Measurements from ENCODE around the gene LZTS3.

DNA sequence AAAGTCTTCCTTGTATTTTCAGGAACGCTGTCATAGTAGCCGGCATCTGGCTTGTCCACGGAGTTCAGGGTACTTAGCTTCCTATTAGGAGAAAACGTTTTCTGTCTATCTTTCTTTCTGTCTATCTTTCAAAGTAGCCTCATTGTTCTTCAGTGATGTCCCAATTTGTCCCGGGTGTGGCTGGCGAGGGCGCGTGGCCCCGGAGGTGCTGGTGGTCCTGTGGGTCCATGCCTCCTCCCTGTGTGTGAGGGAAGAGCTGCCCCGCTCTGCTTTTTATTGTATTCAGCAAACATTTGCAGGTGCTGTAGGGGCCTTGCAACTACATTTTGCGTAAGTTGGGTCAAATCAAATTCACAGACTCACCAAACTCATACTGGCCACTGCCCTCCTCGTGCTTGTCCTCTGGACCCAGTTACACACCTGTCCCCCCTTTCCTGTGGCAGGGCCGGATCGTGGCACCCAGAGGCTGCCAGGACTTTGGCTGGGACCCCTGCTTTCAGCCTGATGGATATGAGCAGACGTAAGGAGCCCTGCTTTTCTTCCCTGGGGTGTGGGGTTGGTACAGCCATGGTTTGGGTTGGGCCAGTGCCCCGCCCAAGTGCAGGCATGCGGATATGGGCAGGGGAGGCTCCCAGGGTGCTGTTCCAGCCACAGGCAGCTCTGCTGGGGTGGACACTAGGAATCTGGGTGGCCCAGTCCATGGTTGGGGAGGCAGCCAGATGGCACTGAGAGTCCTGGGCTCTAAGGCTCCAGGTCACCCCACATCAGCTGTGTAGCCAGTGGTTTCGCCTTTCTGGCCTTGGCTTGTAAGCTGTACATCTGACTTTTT lies 48.3 kb upstream of the LZTS3 start:
- TF ChIP-seq JUND (IDR thresholded peaks at IDR 0.05) (no peak), EP300 (IDR thresholded peaks at IDR 0.05; ENCODE audit: borderline replicate concordance in 1 of 2, low read depth in 1 of 2, low read length in 1 of 2) (no peak), FOXM1 (IDR thresholded peaks at IDR 0.05; ENCODE audit: low read depth) (no peak), RFX5 (IDR thresholded peaks at IDR 0.05; ENCODE audit: low read length) (no peak), CHD2 (IDR thresholded peaks at IDR 0.05; ENCODE audit: low read length, partially characterized antibody) (no peak), TAF1 (IDR thresholded peaks at IDR 0.05; ENCODE audit: borderline replicate concordance, low read depth, low read length) (no peak), POLR2AphosphoS5 (IDR thresholded peaks at IDR 0.05; ENCODE audit: low read depth, low read length) (no peak), SMC3 (IDR thresholded peaks at IDR 0.05; ENCODE audit: low read depth, low read length) (no peak), SIN3A (IDR thresholded peaks at IDR 0.05; ENCODE audit: borderline replicate concordance, low read depth, low read length) (no peak), EZH2phosphoT487 (IDR thresholded peaks at IDR 0.05; ENCODE audit: borderline replicate concordance, low read depth) (no peak)
- TF ChIP-seq, protein P1, sequence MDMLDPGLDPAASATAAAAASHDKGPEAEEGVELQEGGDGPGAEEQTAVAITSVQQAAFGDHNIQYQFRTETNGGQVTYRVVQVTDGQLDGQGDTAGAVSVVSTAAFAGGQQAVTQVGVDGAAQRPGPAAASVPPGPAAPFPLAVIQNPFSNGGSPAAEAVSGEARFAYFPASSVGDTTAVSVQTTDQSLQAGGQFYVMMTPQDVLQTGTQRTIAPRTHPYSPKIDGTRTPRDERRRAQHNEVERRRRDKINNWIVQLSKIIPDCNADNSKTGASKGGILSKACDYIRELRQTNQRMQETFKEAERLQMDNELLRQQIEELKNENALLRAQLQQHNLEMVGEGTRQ (IDR thresholded peaks at IDR 0.05; ENCODE audit: borderline replicate concordance, low read depth, low read length): no peak
- TF ChIP-seq, protein P2, sequence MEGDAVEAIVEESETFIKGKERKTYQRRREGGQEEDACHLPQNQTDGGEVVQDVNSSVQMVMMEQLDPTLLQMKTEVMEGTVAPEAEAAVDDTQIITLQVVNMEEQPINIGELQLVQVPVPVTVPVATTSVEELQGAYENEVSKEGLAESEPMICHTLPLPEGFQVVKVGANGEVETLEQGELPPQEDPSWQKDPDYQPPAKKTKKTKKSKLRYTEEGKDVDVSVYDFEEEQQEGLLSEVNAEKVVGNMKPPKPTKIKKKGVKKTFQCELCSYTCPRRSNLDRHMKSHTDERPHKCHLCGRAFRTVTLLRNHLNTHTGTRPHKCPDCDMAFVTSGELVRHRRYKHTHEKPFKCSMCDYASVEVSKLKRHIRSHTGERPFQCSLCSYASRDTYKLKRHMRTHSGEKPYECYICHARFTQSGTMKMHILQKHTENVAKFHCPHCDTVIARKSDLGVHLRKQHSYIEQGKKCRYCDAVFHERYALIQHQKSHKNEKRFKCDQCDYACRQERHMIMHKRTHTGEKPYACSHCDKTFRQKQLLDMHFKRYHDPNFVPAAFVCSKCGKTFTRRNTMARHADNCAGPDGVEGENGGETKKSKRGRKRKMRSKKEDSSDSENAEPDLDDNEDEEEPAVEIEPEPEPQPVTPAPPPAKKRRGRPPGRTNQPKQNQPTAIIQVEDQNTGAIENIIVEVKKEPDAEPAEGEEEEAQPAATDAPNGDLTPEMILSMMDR (IDR thresholded peaks at IDR 0.05): no peak
- TF ChIP-seq, protein P3, sequence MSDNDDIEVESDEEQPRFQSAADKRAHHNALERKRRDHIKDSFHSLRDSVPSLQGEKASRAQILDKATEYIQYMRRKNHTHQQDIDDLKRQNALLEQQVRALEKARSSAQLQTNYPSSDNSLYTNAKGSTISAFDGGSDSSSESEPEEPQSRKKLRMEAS (IDR thresholded peaks at IDR 0.05; ENCODE audit: low read depth): no peak
- TF ChIP-seq, protein P4, sequence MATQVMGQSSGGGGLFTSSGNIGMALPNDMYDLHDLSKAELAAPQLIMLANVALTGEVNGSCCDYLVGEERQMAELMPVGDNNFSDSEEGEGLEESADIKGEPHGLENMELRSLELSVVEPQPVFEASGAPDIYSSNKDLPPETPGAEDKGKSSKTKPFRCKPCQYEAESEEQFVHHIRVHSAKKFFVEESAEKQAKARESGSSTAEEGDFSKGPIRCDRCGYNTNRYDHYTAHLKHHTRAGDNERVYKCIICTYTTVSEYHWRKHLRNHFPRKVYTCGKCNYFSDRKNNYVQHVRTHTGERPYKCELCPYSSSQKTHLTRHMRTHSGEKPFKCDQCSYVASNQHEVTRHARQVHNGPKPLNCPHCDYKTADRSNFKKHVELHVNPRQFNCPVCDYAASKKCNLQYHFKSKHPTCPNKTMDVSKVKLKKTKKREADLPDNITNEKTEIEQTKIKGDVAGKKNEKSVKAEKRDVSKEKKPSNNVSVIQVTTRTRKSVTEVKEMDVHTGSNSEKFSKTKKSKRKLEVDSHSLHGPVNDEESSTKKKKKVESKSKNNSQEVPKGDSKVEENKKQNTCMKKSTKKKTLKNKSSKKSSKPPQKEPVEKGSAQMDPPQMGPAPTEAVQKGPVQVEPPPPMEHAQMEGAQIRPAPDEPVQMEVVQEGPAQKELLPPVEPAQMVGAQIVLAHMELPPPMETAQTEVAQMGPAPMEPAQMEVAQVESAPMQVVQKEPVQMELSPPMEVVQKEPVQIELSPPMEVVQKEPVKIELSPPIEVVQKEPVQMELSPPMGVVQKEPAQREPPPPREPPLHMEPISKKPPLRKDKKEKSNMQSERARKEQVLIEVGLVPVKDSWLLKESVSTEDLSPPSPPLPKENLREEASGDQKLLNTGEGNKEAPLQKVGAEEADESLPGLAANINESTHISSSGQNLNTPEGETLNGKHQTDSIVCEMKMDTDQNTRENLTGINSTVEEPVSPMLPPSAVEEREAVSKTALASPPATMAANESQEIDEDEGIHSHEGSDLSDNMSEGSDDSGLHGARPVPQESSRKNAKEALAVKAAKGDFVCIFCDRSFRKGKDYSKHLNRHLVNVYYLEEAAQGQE (IDR thresholded peaks at IDR 0.05; ENCODE audit: low read depth, low read length): no peak

Measured in SK-N-SH (cell line).